Renal cortex interstitium (tissue), 11 donors: Measurements from ENCODE around the gene SPATS2. TPM values are rescaled to one million over a fixed set of nuclear protein-coding genes. Genes with fewer than 3 reads are reported as not detected.
A peak's percentile ranks its signal among the peaks of the same experiment; 100 is the strongest.
"Not testable (repeated sequence)": the region's sequence is repeated elsewhere in the genome, so short reads cannot be mapped to it uniquely, and the experiment has no call there.

ENCODE experiments used
- DNase-seq, 11 donors: peaks; one replicate each; pipeline ENCODE4 v3.0.0-alpha.2; 2013; ENCODE audit warnings: low read depth in 9 of 11, low spot score in 4 of 11; ENCODE audit errors: extremely low read depth in 1 of 11
- polyA plus RNA-seq, 3 donors: library from polyadenylated mRNA; unstranded; fragments of 120-200 nt; gene quantifications; one replicate each; pipeline ENCODE4 v1.2.1, GENCODE V29; 2013; ENCODE audit not compliant: insufficient read length in 3 of 3

The SPATS2 gene
- polyA plus RNA-seq, 3 donors: 51.0 to 63.3 (median 52.7) TPM

DNA sequence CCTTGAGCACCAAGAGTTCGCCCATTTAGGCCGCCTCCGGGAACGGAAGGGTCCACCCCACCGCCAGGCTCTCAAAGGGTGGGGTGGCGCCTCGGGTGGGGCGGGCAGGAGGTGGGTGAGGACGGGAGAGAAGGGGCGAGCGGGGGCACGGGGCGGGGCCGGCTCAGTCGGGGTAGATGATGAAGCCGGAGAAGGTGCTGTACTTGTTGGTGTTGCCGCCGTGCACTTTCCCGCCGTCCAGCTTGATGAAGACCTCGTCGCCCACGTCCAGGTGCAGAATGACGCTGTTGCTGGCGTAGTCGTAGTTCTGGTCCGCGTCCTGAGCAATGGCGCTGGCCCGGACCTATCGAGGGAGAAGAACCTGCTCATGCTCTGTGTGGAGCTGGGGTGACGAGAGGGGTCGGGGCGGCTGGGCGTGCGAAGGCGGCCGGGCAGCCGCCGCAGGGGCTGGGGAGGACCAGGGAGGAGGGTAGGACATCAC is 34.3 kb upstream of the SPATS2 start:
- no peak for DNase-seq

DNA sequence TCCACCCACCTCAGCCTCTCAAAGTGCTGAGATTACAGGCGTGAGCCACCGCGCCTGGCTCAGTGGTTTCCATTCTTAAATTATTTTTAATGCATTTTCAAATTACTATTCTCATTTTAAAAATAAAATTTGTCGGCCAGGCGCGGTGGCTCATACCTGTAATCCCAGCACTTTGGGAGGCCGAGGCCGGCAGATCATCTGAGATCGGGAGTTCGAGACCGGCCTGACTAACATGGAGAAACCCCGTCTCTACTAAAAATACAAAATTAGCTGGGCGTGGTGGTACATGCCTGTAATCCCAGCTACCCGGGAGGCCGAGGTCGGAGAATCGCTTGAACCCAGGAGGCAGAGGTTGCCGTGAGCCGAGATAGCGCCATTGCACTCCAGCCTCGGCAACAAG is 33.5 kb upstream of the SPATS2 start:
- not testable (repeated sequence) for DNase-seq

DNA sequence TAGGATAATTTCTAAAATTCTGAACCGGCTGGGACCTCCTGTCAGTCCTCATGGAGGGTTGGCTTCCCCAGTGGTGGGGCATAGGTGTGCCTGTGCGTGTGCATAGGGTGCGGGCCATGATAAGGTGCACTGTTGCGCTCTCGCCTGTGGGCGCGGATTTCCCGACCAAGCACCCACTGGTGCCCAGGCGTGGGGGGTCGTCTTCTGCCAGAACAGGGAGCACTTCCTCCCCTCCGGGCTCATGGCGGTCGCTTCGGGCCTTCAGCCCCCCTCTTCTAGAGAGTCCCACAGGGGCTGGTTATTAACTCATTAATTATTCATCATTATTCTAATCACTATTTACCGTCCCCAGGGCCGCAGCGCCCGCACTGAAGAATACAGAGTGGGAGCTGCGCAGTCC is 33.0 kb upstream of the SPATS2 start:
- DNase-seq: no peak

DNA sequence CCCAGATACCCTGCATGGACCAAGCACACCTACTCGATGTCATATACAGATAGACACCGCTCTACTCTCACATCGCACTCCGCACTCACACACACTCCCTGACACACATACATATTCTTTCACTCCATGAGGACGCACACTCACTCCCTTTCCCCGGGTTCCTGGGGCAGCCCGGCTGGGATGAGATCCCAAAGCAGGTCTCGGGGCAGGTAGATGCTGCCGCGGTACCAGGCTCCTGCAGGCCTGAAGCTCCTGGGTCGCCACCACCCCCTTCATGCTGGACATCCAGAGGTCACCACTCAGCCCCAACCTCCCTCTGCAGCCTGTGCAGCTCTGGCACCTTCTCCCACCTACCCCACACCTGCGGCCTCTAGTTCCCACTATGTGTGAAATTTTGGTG is 32.6 kb upstream of the SPATS2 start:
- no peak for DNase-seq

GRCh38 chr12:49335118-49335954 is 31.9 kb upstream of the SPATS2 start:
- DNase-seq: no peak

DNA sequence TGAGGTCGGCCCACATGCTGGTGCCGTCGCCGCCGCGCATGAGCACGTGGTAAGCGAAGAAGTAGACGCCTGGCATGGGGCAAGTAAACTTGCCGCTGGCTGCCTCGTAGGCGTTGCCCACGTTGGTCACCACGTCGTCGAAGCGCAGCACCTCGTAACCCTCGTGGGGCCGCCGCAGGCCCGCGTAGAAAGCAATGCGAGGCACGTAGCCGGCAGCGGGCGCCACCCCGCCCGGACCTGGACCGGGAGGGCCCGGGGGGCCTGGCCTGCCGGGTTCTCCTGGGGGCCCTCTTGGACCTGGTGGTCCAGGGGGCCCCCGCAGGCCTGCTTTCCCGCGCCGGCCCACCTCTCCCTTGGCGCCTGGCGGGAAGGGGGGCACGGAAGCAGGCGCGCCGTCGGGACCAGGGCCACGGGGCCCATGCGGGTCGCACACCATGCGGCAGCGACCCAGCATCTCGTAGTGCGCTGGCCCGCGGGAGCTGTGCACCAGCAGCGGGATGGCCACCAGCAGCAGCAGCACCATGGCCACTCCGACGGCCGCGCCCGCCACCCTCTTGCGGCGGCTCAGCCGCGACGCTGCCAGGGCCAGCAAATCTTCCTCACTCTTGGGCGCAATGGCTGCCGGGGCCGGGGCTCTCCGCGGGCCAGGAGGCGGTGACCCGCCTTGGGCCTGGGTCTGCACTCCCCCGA is 31.2 kb upstream of the SPATS2 start:
- DNase-seq: no peak

DNA sequence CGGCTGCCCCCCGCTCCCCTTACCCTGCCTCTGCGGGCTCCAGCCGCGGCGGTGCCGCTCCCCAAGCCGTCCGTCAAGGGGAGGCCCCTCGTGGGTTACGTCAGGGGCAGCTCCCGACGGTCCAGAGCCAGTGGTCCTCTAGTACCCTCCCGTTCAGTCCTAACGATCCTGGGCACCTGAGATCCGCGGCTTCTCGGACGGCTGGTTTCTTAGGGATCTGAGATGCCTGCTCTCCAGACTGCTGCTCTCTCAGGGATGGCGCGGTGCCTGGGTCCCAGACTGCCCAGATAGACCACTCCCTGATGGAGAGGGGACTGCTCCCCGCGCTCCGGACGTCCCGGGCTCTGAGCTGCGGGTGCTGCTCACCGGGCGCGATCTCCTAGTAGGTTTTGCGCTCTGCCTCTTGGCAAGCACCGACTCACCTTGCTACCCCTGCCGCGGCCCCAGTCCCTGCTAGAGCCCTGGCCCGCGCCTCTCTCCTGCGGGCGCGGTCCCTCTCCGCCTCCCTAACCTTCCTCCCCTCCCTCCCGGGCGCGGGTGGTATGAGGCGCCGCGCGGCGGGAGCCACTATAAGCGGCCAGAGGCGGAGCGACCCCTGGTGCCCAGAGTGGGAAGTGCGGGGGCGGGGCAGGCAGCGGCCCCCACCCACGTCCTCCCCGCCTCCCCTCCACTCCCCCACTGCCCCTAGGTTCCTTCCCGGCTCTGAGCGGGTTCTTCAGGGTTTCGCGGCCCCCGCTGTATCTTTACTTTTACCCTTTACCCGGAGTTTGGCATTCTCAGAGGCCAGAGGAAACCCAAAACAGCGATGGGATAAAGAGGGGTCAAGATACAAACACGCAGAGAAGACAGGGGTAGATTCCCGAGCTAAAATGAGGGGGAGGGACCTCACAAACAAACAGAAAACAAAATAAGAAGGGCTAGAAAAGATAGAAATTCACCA is 30.3 kb upstream of the SPATS2 start, which contains the start of gene C1QL4:
Gene C1QL4, minus strand, starts transcription at position 544 of the 940 bp plus-strand sequence. CDS start 711 bp downstream, outside the sequence.
- DNase-seq: peak in 5 of 11 donors; percentile 67 to 80 (median 75)

DNA sequence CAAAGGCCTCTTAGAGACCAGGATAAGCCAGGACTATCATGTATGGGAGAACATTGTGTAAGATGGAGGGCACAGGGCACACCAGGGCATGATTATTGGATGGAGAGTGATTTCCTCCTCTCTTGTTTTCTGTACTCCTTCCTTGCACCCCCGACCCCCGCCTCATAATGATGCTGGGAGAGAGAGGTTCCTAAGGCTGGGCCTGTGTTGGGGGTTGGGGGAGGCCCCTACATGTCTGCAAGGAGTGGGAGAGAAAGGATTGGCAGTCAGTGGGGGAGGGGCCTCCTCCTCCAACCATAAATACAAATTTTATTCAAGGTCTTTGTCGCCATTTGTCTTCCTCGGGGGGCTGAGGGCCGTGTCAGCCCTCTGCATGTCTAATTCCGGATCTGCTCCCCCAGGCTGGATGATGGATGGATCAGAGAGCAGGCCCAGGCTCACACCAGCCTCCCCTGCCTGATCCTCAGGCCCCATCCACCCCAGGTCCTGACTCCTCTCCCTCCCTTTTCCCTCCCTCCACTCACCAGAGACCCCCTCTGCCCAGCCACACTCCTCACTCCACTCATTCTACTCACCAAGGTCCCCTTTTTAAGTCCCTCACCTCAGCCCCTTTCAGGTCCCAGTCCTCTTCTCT is 28.3 kb upstream of the SPATS2 start:
- no peak for DNase-seq

- DNase-seq: no peak
Measured at GRCh38 chr12:49339464-49339861, 27.8 kb upstream of the SPATS2 start.

- no peak for DNase-seq
Measured at GRCh38 chr12:49340095-49340870, 27.0 kb upstream of the SPATS2 start.

- DNase-seq: no peak
Measured at GRCh38 chr12:49340971-49341776, 26.1 kb upstream of the SPATS2 start.

DNA sequence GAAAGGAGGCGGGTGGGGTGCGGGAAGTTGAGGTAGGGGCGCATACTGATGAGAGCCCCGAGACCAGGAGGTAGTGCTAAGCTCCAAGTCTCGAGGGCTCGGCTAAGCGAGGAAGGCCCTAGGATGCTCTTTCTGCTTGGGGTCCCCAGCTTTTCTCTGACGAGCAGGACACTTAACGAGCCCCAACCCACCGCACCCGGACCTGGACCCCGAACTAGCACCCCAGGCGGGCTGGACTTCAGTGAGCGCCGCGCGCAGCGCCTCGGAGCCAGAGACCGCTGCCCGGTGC is 25.5 kb upstream of the SPATS2 start:
- DNase-seq: no peak

GRCh38 chr12:49342066-49342913 is 25.0 kb upstream of the SPATS2 start:
- peak in 9 of 11 donors; percentile 71 to 90 (median 84) for DNase-seq

DNA sequence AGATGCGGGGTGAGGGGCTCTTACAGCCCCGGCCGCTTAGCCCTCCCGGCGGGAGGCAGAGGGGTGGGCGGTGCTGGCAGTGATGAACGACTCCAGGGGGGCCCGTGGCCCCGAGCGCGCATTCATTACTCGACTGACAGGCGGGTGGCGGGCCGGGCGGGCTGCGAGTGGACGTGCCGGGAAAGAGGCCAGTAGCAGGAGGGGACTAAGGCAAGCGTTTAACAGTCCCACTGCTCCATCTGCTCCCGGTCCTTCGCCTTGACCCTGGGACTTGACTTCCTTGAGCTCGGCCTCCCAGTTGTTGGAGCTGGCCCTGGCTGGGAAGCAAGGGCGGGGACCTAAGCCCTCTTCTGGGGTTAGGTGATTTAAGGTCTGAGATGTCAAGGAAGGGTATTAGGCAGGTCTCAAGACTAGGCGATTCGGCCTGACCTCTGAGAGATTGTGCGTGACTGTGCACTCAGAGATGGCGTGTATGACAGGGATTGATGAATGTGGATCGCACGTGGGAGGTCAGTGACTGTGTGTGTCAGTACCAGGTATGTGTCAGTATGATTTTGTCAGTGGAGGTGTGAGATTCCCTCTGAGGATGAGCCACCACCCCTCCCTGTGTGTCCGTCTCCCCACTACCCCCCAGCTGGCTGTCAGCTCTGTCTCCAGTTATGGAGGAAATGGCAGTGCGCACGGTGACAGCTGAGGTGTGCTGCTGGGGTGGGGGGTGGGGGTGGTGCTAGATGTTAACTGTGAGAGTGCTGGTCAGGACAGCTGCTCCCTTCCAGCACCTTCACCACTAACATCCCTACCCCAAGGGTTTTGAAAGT is 24.1 kb upstream of the SPATS2 start:
- DNase-seq: peak in 2 of 11 donors; percentile 59 to 65

DNA sequence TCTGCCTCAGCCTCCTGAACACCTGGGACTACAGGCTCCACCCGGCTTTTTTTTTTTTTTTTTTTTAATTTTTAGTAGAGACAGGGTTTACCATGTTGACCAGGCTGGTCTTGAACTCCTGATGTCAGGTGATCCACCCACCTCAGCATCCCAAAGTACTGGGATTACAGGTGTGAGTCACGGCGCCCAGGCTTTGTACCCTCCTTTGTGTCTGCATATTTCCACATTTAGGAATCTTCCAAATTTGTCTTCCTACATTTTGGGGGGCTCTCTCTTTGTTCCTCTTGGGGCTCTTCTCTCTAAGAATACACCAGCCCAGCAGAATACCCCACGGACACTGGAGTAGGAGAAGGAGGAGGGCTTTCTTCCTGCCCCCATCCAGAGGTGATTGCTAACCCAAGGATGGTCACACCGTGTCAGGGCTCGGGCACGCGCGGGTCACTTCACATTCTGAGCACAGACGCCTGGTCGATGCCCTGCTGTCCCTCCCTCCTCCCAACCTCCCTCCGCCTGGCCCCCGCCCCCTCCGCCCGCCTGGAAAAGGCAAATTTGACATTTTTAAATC is 22.7 kb upstream of the SPATS2 start:
- no peak for DNase-seq
